ENCODE data around the gene TGM1.

DNA sequence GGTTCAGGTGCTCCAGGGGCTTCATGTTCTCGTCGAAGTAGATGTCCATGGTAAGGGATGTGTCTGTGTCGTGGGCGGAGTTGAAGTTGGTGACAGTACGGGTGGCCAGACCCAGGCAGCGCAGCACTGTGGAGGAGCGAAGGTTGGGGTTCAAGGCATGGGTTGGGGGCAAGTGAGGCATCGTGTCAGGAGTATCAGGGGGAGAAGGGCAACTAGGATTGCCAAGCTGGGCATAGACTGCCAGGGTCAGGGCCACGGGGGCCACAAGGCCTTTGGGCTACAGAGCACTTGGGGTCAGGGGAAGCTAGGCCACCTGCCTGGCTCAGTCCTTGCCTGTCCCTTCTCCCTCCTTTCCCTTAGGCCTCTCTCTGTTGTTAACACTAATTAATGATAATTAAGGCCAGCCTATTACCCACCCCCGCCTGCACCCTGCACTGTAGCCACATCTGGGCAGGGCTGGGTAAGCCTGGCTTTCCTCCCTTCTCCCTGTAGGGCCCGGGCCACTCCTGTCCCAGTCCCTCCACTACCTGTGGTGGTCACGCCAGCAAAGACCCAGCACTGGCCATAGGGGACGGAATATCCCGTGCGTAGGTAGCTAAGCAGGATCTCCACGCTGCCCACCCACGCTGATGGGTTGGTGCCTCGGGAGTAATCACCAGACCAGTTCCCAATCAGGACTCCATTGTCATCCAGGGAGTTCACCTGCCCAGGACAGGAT is 4.3 kb downstream of the TGM1 start:
- TF ChIP-seq CTCF (IDR thresholded peaks at IDR 0.05) = no peak
- TF ChIP-seq POLR2A (IDR thresholded peaks at IDR 0.05) = no peak

Measured in Peyer's patch (tissue), 4 donors.